Stimulated activated CD4-positive, alpha-beta T cell treated with anti-CD3 and anti-CD28 coated beads, Interleukin-4, amount 100 ng/mL, for 48 hours (primary cell): Measurements from ENCODE around the gene ABCC1.

Experiments used
- DNase-seq, 2 donors: peaks; one replicate each; pipeline ENCODE4 v3.0.0-alpha.2; 2020; ENCODE audit warnings: low read depth in 2 of 2

Gene ABCC1

DNA sequence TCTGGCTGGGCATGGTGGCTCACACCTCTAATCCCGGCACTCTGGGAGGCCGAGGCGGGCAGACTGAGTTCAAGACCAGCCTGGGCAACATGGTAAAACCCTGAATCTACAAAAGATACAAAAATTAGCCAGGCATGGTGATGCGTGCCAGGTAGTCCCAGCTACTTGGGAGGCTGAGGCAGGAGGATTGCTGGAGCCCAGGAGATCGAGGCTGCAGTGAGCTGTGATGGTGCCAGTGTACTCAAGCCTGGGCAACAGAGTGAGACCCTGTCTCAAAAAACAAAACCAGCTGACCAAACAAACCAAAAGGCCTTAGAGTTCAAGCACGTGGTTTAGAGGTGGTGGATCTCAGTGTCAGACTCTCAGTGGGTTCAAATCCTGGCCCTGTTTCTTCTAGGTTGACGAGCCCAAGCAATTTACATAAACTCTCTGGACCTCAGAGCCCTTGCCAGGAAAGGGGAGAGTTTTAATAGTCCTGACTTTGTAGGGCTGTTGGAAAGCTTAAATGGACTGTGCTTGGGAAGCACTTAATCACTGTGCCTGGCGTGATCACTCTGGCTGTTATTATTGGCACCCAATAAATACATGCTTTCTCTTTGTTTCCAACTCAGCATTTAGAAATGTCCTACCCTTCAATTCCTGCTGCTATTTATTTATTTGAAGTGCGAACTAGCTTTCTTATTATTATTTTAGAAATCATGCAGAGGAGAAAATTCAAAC is 44.7 kb downstream of the ABCC1 start:
- DNase-seq: no peak

DNA sequence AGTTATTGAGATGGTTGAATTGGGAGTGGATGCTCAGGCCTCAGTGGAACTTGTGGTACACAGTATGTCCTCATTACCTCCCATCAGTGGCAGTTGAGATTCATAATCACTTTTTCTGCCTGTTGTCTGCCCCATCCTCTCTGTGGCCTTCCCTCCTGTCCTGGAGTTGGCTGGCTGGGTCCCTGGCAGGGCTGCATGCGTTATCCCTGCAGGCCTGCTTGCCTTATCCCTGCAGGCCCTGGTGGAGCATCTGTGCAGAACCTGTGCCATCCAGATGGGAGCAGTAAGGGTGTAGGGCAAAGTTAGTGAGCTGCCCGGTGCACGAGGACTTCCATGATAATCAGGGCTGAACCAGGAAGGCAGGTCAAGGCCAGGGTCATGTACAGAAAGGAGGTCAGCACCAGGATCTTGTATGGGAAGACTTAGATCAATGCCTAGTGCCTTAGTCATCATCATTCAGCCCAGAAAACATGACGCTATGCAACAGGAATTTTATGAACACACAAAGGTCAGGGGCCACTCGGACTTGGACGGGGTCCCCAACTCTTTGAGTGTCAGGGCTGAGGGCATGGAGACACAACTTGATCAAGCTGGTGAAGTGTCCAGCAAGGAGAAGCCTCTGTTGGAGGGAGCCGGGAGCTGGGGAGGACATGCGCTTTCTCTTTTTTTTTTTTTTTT is 47.2 kb downstream of the ABCC1 start:
- no peak for DNase-seq

DNA sequence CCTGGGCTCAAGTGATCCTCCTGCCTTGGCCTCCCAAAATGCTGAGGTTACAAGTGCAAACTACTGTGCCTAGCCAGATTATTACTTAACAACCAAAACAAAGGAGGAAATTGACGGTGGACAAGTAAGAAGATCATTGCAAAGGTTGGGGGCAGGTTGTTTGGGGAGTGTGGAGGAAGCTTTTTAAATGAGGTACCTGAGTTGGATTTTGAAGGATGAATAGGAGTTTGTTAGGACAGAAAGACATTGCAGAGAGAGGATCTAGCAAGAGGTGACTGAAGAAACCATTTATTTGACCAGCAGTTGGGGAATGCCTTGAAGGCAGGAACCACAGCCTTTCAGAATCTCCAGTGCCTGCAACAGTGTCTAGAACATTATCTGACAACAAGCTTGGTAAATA is 51.3 kb downstream of the ABCC1 start:
- no peak for DNase-seq

DNA sequence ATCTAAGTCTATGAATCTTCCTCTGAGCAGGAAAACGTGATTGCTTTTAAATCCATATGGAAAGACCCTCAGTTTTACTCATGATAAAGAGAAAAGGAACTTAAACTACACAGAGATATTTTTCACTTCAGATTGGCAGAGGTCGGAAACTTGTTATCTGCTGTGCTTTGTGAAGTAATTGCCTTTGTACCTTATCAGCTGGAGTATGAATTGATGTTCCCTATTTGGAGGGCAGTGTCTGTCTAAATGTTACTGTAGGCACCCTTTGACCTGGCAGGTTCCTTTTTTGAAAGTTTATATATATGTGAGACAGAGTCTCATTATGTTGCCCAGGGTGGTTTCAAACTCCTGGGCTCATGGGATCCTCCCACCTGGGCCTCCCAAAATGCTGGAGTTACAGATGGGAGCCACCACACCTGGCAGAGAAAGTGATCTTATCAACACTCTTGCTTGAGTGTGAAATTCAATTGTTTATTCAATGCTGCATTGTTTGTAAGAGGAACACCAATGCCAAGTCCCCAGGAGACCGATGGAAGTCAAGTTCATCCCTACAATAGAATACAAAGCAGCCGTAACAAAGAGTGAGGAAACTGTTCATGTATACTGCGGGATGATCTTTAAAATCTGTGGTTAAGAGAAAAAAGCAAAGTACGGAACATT is 52.3 kb downstream of the ABCC1 start:
- no peak for DNase-seq

DNA sequence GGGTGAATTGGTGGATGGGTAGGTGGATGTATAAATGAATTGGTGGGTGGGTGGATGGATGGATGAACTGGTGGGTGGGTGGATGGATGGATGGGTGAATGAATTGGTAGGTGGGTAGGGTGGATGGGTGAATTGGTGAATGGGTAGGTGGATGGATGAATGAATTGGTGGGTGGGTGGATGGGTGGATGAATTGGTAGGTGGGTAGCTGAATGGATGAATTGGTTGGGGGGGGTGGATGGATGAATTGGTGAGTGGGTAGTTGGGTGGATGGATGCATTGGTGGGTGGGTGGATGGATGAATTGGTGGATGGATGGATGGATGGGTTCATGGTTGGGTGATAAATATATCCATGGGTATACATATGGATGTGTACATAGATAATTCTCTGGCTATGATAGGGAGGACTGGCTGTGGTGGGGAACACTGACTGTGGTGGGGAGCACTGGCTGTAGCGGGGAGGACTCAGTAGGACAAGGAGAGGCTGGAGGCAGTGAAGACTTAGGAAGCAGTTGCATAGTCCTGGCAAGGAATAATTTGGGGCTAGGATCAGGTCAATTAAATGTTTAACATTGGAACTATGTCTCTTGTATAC is 54.4 kb downstream of the ABCC1 start:
- DNase-seq: no peak

DNA sequence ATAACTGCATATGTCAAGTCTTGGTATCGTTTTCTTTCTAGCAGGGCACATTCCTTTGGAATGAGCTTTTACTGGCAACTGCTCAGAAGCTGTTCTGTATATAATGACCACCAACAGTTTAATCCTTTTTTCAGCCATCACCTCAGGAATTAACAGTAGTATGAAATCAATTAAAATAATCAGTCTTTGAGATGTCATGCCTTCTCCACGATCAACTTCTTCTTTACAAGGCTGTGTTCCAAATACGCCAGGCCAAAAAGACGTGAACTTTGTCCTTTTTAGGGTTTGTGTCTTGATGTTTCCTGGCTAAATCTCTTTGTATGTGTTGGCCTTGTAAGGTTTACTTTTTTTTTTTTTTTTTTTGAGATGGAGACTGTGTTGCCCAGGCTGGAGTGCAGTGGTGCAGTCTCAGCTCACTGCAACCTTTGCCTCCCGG is 54.9 kb downstream of the ABCC1 start:
- no peak for DNase-seq

DNA sequence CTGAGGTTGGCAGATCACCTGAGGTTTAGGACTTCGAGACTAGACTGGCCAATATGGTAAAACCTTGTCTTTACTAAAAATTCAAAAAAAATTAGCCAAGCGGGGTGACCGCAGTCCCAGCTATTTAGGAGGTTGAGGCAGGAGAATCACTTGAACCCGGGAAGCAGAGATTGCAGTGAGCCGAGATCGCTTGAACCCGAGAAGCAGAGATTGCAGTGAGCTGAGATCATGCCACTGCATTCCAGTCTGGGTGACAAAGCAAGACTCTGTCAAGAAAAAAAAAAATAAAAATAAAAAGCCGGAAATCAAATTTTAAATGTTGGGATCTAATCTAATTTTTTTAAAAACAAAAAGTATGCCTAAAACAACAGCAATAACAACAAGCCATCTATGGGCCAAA is 56.3 kb downstream of the ABCC1 start:
- DNase-seq: no peak

DNA sequence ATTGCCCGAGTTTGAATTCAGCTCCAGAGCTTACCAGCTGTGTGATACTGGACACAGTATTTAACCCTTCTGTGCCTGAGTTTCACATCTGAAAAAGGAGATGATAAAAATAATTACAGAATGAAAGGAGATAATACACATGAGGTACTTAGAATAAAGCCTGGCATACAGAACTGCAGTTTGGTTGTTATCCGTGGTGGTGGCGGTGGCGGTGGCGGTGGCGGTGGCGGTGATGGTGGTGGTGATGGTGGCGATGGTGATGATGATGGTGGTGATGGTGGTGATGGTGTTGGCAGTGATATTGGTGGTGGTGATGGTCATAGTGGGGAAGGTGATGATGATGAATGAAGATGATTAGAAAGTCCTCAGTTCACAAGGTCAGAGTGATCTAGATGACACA is 57.2 kb downstream of the ABCC1 start:
- DNase-seq: no peak

DNA sequence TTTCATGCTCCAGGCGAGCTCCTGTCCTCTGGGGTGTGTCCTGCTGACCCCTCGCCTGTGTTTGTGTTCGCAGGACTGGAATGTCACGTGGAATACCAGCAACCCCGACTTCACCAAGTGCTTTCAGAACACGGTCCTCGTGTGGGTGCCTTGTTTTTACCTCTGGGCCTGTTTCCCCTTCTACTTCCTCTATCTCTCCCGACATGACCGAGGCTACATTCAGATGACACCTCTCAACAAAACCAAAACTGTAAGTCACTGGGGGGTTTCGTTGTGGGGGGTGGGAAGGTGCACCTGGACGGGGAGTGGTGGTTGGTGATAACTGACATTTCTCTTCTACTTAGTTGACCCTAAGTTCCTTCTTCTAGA is 58.3 kb downstream of the ABCC1 start:
- no peak for DNase-seq

DNA sequence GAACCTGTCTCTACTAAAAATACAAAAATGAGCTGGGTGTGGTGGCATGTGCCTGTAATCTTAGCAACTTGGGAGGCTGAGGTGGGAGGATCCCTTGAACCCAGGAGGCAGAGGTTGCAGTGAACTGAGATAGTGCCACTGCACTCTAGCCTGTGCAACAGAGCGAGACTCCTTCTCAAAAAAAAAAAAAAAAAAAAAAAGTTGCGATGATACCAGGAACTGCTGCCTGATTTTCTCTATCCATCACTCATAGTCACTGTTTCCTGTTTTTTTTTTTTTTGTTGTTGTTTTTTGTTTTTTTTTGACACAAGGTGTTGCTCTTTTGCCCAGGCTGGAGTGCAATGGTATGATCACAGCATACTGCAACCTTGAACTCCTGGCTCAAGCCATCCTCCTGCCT is 59.2 kb downstream of the ABCC1 start:
- DNase-seq: no peak

DNA sequence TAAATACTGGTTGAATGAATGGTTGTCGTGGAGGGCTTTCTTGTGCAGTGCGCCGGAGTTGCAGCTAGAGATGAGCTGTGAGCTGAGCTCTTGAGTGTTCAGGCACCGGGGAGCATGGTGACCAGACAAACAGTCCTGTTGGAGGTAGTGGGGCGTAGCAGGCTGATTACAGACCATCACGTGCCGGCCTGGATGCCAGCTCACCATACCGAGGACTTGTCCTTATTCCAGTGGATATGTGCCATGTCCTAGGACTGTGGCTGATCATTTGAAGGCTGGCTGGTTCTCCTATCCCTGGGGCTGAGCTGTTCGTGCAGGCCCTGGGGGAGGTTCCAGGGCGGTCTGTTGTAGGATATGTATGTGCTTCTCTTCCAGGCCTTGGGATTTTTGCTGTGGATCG is 60.0 kb downstream of the ABCC1 start:
- no peak for DNase-seq

DNA sequence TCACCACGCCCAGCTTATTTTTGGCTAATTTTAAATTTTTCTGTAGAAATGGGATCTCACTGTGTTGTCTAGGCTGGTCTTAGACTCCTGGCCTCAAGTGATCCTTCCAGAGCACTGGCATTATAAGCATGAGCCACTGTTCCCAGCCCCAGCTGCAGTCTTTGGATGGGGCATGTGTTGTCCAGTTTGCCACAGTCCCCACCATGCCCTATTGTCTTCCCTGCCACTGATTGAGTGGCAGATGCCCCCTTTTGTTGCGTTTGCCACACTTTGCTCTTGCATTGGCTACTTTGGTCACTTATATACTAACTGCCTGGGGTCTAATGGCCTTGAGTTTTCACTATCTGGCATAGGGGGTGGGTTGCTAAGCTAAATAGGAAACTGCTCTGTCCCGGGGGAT is 60.8 kb downstream of the ABCC1 start:
- no peak for DNase-seq

DNA sequence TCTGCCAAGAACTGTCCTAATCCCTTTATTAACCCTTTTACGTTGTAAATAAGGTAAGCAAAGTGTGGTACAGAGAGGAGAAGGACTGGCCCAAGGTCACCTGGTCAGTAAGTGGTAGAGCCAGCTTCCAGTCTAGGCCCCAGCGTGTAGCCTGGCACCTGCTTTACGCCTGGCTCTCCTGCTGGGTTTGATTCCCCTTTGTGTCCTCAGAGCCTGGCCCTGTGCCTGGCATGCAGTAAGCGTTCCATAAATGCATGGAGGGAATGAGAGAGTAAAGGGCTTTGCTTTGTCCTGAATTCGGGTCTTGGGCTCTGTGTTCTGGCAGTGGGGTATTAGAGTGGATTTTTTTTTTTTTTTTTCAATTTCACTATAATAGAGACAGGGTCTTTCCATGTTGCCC is 62.7 kb downstream of the ABCC1 start:
- no peak for DNase-seq

DNA sequence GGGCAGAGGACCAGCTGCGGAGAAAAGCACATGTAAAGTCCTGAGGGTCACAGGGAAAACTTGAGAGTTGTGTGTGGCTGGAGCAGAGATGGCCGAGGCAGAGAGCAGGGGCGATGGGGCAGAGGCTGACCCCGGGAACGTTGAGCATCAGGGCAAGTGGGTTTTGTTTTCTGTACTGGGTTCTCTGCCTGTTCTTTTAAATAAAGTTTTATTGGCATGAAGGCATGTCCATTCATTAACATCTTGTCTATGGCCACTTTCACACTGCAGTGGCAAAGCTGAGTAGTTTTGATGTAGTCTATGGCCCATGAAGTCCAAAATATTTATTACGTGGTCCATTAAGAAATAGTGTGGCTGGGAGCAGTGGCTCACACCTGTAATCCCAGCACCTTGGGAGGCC is 64.4 kb downstream of the ABCC1 start:
- DNase-seq: no peak

DNA sequence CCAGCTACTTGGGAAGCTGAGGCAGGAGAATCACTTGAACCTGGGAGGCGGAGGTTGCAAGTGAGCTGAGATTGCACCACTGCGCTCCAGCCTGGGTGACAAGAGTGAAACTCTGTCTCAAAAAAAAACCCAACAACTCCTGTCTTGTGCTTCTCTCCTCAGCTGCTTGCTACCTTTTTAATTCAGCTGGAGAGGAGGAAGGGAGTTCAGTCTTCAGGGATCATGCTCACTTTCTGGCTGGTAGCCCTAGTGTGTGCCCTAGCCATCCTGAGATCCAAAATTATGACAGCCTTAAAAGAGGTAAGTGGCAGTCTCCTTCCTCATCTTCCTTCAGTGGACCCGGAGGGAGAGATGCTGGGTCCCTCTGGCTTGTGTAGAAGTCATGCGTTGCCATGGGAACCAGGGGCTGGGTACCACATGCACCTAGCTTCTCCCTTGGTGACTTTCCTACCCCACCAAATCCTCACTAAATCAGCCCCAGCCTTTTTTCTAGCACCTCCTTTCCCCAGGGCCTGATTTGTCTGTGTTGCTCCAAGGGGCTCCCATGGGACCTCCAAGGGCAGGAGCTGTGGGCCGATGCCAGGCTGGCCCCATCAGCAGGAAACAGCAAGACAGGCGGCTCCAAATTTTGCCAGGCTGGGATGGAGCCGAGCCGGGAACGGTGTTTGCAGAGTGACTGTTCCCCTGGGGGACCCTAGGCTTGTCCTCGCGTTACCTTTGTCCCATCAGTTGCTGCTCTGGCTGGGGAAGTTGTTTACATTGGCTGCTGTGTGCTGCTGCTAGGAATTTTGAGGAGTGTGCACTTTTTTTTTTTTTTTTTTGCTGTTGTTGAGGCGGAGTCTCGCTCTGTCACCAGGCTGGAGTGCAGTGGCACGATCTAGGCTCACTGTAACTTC is 65.2 kb downstream of the ABCC1 start:
- DNase-seq: no peak

DNA sequence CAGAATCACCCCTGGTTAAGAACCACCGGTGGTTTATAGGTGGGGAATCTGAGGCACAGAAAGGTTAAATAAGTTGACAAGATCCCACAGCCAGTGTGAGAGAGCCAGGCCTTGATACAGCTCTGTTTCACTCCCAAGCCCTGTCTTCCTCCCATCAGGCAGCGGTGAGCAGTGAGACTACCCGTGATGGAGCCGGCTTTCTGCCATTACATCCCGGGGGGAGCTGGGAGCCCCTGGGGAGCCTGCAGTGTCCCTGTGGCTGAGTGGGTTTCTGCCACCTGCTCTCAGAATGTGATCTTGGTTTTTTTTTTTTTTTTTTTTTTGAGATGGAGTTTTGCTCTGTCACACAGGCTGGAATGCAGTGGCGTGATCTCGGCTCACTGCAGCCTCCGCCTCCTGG is 66.4 kb downstream of the ABCC1 start:
- DNase-seq: no peak

DNA sequence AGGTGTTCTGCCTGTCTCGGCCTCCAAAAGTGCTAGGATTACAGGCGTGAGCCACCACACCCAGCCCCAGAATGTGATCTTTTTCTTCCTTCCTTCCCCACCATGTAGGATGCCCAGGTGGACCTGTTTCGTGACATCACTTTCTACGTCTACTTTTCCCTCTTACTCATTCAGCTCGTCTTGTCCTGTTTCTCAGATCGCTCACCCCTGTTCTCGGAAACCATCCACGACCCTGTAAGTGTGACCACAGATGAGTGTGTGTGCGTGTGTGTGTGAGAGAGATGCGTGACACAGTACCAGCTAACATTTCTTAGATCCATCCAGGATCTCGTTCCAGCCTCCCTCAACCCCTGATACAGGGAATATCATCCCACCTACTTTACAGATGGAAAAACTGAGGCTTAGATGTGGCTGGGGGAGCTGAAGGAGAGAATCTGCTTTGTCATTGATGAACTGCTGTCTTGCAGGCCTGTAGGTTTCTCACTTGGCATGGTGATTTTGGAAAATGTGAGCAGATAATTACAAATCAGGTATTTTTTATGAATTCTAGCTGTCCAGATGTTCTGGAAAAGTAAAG is 67.1 kb downstream of the ABCC1 start:
- no peak for DNase-seq

DNA sequence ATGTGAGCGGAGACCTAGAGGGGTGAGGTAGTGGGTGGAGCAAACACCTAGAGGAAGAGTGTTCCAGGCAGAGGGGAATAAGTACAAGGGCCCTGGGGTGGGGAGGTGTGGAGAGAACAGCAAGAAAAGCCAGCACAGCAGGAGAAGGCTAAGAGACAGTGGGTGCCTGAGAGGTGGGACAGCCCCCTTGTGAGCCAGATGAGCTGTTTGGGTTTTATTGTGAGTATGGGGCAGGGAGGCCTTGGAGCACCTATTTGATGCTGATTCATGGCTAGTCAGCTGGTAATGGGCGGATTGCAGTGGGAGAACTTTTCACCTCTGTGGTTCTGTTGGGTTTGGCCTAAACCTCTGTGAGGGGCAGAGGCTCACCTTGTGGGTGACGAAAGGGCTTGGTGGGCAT is 68.4 kb downstream of the ABCC1 start:
- DNase-seq: no peak

DNA sequence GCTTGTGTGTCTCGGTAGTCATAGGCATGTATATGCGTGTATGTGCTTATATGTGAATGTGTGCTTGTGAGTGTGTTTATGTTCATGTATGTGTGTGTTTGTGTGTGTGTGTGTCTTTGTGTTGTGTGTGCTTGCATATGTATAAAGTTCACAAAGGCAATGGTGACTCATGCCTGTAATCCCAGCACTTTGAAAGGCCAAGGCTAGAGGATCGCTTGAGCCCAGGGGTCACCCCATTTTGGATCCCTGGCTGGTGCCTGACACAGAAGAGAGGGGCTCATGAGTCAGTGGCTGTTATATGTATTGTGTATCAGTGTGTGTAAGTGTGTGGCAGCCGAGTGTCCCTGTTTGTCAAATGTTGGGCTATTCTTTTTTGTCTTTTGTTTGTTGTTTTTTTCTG is 69.3 kb downstream of the ABCC1 start:
- no peak for DNase-seq

DNA sequence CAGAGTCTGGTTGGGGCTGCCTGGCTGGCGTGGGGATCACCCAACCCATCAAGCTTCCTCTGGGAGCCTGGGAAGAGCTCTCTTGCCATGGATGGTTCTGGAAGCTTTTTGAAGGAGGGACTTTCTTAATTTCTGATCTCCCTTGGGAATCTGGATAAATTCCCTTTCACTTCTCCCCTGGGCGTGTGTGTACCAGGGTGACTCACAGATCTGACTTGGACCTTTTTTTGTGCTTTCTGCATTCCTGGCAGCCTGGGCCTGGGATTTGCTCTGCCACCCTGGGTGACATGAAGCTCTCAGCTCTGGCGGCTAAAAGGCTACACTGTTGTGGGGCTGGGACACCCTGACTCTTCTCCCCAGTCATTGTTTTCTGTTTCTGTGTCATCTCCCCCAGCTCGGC is 70.1 kb downstream of the ABCC1 start:
- no peak for DNase-seq

DNA sequence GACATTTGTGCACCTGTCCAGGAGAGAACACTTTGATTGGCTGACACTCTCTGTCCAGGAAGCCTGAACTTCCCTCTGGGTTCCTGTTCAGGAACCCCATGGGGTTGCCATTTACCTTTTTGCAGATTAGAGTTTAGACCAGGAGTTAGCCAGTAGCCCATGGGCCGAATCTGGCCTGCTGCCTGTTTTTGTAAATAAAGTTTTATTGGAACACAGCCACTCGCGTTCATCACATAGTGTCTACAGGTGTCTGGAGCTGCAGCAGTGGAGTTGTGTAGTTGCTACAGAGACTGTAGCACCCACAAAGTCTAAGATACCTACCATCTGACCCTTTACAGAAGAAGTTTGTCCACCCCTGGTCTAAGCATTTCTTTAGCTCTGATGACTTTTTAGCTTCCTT is 70.9 kb downstream of the ABCC1 start:
- DNase-seq: no peak

DNA sequence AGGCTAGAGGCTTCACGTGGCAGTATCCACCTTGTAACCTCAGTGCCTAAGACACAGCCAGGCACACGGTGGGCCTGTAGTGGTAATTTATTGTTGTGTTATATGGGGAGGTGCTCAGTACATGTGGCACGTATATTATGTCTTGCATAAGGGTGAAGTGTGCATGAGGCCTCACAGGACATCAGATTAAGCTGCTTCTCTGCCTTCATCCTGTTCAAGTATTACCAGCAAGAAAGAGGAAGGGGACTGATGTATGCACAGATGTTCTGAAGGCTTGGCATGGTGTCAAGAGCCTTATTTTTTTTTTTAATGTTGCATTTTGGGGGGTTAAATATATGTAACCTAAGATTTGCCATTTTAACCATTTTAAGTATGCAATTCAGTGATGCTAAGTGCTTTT is 71.6 kb downstream of the ABCC1 start:
- DNase-seq: no peak
